Hematopoietic multipotent progenitor cell treated with erythropoietin and hydrocortisone succinate and interleukin-3 and kit ligand, for 4 days (in vitro differentiated cells): ENCODE results near the gene KRTAP2-2.

Experiments
- DNase-seq: peaks from one replicate; pipeline ENCODE4 v3.0.0-alpha.2; 2015

The KRTAP2-2 gene

GRCh38 chr17:41019415-41019814 lies 35.6 kb downstream of the KRTAP2-2 start:
- DNase-seq = no peak

GRCh38 chr17:41018541-41018940 lies 36.5 kb downstream of the KRTAP2-2 start:
- DNase-seq = peak; percentile 26

GRCh38 chr17:41016578-41017215 lies 38.3 kb downstream of the KRTAP2-2 start:
- DNase-seq = no peak

- DNase-seq = no peak
Observed at GRCh38 chr17:41015454-41015853, 39.6 kb downstream of the KRTAP2-2 start.

- no peak for DNase-seq
Observed at GRCh38 chr17:41013606-41014005, 41.4 kb downstream of the KRTAP2-2 start.

- DNase-seq = no peak
Observed at GRCh38 chr17:41013181-41013580, 41.8 kb downstream of the KRTAP2-2 start.

- no peak for DNase-seq
Observed at GRCh38 chr17:41012326-41013120, 42.5 kb downstream of the KRTAP2-2 start.

- DNase-seq = no peak
Observed at GRCh38 chr17:41010441-41010840, 44.6 kb downstream of the KRTAP2-2 start.

GRCh38 chr17:41009936-41010335 lies 45.1 kb downstream of the KRTAP2-2 start:
- DNase-seq = no peak

GRCh38 chr17:41009301-41009760 lies 45.7 kb downstream of the KRTAP2-2 start:
- no peak for DNase-seq

- no peak for DNase-seq
Observed at GRCh38 chr17:41008811-41009210, 46.2 kb downstream of the KRTAP2-2 start, which contains the start of gene KRTAP3-1. TSS of gene KRTAP3-1 (minus strand) at chr17:41009128. CDS start at chr17:41009074, 54 bp downstream.
